Body of pancreas (tissue), 4 donors: ENCODE measurements around the gene EIF3L. TPM values are rescaled to one million over a fixed set of nuclear protein-coding genes. Genes with fewer than 3 reads are reported as not detected.

Source experiments
- ATAC-seq: fragments of 150-250 bp; one replicate; pipeline ENCODE4 v1.9.1; 2016
- DNase-seq, 4 donors: peaks; one replicate each; pipeline ENCODE4 v3.0.0-alpha.2; 2019
- H3K27ac ChIP-seq, 4 donors: fragments of 200-600 bp; sonication (generic); 1 replicate in 3 of 4; 2 replicates in 1 of 4; pipeline versions ENCODE4 v1.5.1 to v1.6.1; 2016 to 2019; ENCODE audit warnings: mild to moderate bottlenecking in 1 of 4, mixed read lengths in 1 of 4, moderate library complexity in 1 of 4
- H3K27me3 ChIP-seq, 2 donors: fragments of 200-600 bp; sonication (generic); one replicate each; pipeline ENCODE4 v1.6.0; 2016; ENCODE audit warnings: mild to moderate bottlenecking in 1 of 2
- H3K36me3 ChIP-seq, 2 donors: fragments of 200-600 bp; sonication (generic); replicated peaks in 1 of 2; 2 replicates each; pipeline ENCODE4 v1.5.1; 2016; ENCODE audit warnings: low read depth in 2 of 2; ENCODE audit not compliant: insufficient read depth in 1 of 2
- H3K4me1 ChIP-seq: fragments of 200-600 bp; sonication (generic); one replicate; pipeline ENCODE4 v1.6.0; 2016
- H3K4me3 ChIP-seq, 2 donors: fragments of 200-600 bp; sonication (generic); 1 replicate in 1 of 2; 2 replicates in 1 of 2; pipeline ENCODE4 v1.5.1; 2016 to 2019
- H3K9me3 ChIP-seq, 3 donors: fragments of 200-600 bp; sonication (generic); 1 replicate in 2 of 3; 2 replicates in 1 of 3; pipeline ENCODE4 v1.5.1; 2016
- POLR2A ChIP-seq, 3 donors: fragments of 450-650 bp; IDR thresholded peaks; one replicate each; pipeline ENCODE4 v1.6.1; 2016; ENCODE audit warnings: antibody characterized with exemption in 3 of 3, mild to moderate bottlenecking in 2 of 3
- WGBS, 2 donors: methylation state at CpG; one replicate each; pipeline ENCODE4 v1.1.5; 2017; 5-methylcytosine and 5-hydroxymethylcytosine counted together
- intact Hi-C: fragments of 100-400 bp; cut with DNase I; formaldehyde crosslinking; loops from one replicate; pipeline ENCODE4 v1.15.1; 2023
- total RNA-seq, 2 donors: library from RNA; depleted of rRNA; stranded (reverse); fragments of >200 nt; gene quantifications; one replicate each; pipeline ENCODE4 v1.1.0, GENCODE V29; 2016
- TF ChIP-seq, protein P1 (sequence below), 7 experiments: fragments of 450-650 bp in 4 of 7; fragments of 200-600 bp in 3 of 7; sonication (generic) in 3 of 7; IDR thresholded peaks; one replicate each; pipeline ENCODE4 v1.5.1; 2016 to 2019; ENCODE audit warnings: antibody characterized with exemption in 7 of 7

The EIF3L gene
- total RNA-seq, 2 donors from 2014 or later: 139 to 230 TPM

DNA sequence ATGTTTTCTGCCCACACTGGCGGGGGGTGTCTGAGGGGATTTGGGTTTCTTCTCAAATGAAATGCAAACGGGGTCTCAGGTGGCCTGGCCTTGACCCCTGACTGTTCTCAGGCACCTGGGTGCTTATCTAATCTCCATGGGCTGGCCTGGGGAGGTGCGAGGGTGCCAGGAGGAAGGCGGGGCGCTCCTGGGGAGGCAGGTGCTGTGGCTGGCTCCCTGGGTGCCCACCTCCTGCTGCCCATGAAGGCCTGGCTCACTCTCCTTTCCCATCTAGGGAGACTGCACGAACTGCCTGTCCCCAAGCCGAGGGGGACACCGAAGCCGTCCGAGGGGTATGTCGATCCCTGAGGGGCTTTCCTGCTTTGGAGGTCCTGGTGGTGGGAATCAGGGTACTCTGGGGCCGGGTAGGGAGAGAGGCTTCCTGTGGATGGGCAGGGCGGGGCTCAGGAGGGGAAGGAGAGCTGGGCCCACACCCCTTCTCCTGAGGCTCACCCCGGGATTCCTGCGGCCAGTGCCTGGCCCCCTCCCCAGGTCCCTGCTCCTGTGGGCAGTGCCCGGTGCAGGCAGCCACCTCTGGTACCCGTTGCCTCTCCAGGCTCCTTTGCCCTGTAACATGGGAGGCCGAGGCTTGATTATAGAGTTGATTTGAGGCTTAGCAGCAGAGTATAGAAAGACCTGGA, 75.3 kb downstream of the EIF3L start:
- WGBS, 2 donors: 45% methylated on average over 18 of the region's 18 CpGs; no CpG with 5 or more reads in 1 of the 2 donors
- intact Hi-C loops: no loop called here
- H3K4me3 ChIP-seq: no peak overlapping the region
- no peaks in the 10 kb centered on the region for H3K27me3 ChIP-seq
- H3K27ac ChIP-seq: peak overlapping the region; percentile 49 to 62 (median 54)
- peaks cover 49% of the 10 kb centered on the region for H3K4me1 ChIP-seq
- DNase-seq (peak; percentile 45 to 70 (median 55)), ATAC-seq (peak; percentile 26)
- TF ChIP-seq, protein P1, sequence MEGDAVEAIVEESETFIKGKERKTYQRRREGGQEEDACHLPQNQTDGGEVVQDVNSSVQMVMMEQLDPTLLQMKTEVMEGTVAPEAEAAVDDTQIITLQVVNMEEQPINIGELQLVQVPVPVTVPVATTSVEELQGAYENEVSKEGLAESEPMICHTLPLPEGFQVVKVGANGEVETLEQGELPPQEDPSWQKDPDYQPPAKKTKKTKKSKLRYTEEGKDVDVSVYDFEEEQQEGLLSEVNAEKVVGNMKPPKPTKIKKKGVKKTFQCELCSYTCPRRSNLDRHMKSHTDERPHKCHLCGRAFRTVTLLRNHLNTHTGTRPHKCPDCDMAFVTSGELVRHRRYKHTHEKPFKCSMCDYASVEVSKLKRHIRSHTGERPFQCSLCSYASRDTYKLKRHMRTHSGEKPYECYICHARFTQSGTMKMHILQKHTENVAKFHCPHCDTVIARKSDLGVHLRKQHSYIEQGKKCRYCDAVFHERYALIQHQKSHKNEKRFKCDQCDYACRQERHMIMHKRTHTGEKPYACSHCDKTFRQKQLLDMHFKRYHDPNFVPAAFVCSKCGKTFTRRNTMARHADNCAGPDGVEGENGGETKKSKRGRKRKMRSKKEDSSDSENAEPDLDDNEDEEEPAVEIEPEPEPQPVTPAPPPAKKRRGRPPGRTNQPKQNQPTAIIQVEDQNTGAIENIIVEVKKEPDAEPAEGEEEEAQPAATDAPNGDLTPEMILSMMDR (IDR thresholded peaks at IDR 0.05): no peak
- no peak for TF ChIP-seq POLR2A (IDR thresholded peaks at IDR 0.05)
- H3K36me3 ChIP-seq: peaks cover 0 to 19% of the 10 kb centered on the region in 2 donors
- H3K9me3 ChIP-seq: no peaks in the 10 kb centered on the region

DNA sequence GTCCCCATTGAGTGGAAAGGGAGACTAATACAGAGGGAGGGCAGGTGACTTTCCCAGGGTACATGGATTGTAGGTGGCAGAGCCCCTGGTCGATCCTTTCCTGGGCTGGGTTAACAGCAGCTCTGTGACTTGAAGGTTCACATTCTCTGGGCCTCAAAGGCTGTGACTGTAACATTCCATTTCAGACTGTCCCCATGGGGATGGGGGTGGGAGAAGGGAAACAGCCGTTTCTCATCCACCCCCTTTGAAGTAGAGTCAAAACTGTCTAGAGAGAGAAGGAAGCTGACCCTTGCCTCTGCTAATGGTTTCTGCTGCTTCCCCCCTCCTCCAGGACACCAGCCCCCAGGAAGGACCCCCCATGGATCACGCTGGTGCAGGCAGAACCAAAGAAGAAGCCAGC, 76.1 kb downstream of the EIF3L start:
- intact Hi-C loops: no loop called here
- Histone ChIP-seq H3K4me3 (no peak overlapping the region), H3K4me1 (peaks cover 57% of the 10 kb centered on the region), H3K27me3 (no peaks in the 10 kb centered on the region), H3K36me3 (peaks cover 0 to 19% of the 10 kb centered on the region in 2 donors), H3K27ac (peak overlapping the region in 3 of 4 donors; percentile 49 to 59 (median 50)), H3K9me3 (no peaks in the 10 kb centered on the region)
- no peak for TF ChIP-seq POLR2A (IDR thresholded peaks at IDR 0.05)
- TF ChIP-seq, protein P1 (IDR thresholded peaks at IDR 0.05): no peak
- ATAC-seq: no peak
- 7 to 56% methylated on average over 2 to 3 of the region's 3 CpGs for WGBS, 2 donors
- DNase-seq: no peak

GRCh38 chr22:37925767-37926166, 76.5 kb downstream of the EIF3L start:
- WGBS, 2 donors: 36 to 67% methylated on average over 6 to 7 of the region's 15 CpGs

DNA sequence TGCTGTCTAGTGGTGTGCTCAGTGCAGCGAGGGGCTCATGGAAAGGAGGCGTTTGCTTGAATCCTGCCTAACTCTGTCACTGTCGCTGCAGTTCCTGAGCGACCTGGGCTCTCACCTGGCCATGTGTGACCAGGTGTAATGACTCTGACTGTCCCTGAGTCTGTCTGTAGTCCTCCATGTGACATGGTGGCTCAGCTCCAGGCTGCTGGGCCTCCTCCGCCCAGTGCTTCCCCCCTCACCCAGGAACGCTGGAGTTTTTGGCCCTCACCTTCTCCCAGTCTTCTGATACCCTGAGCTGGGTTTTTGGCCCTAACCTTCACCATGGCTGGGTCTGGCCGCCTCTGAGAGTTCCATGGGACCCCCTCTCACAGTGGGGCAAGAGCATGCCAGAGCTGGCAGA, 77.1 kb downstream of the EIF3L start:
- Histone ChIP-seq H3K4me1 (peaks cover 67% of the 10 kb centered on the region), H3K9me3 (no peaks in the 10 kb centered on the region), H3K27me3 (no peaks in the 10 kb centered on the region), H3K4me3 (no peak overlapping the region), H3K27ac (peak overlapping the region in 3 of 4 donors; percentile 49 to 59 (median 50)), H3K36me3 (peaks cover 0 to 19% of the 10 kb centered on the region in 2 donors)
- DNase-seq (peak; percentile 51 to 78 (median 60)), ATAC-seq (peak; percentile 28)
- WGBS, 2 donors: 47 to 66% methylated on average over 5 to 7 of the region's 7 CpGs
- intact Hi-C loops: no loop called here
- TF ChIP-seq, protein P1 (IDR thresholded peaks at IDR 0.05): no peak
- peak in 1 of 3 donors; percentile 10 for TF ChIP-seq POLR2A (IDR thresholded peaks at IDR 0.05)

More at GRCh38 chr22:37925767-37926166, 76.5 kb downstream of the EIF3L start:
- H3K9me3 ChIP-seq: no peaks in the 10 kb centered on the region
- H3K4me3 ChIP-seq: no peak overlapping the region
- intact Hi-C loops: no loop called here
- H3K4me1 ChIP-seq: peaks cover 61% of the 10 kb centered on the region
- peak overlapping the region in 3 of 4 donors; percentile 49 to 59 (median 50) for H3K27ac ChIP-seq
- ATAC-seq: no peak
- DNase-seq: no peak
- TF ChIP-seq, protein P1 (IDR thresholded peaks at IDR 0.05): no peak
- no peak for TF ChIP-seq POLR2A (IDR thresholded peaks at IDR 0.05)
- H3K36me3 ChIP-seq: peaks cover 0 to 19% of the 10 kb centered on the region in 2 donors
- H3K27me3 ChIP-seq: no peaks in the 10 kb centered on the region
